ENCODE measurements around the gene ATF1.

ATF1 gene

GRCh38 chr12:50734409-50735263 lies 29.3 kb upstream of the ATF1 start:
- peak; percentile 70 for TF ChIP-seq CTCF (IDR thresholded peaks at IDR 0.05; ENCODE audit: low read depth, low read length, missing control alignments)
- DNase-seq (ENCODE audit: low read depth): no peak
- H3K4me3 ChIP-seq (ENCODE audit: low read depth, low read length): no peak overlapping the region

DNA sequence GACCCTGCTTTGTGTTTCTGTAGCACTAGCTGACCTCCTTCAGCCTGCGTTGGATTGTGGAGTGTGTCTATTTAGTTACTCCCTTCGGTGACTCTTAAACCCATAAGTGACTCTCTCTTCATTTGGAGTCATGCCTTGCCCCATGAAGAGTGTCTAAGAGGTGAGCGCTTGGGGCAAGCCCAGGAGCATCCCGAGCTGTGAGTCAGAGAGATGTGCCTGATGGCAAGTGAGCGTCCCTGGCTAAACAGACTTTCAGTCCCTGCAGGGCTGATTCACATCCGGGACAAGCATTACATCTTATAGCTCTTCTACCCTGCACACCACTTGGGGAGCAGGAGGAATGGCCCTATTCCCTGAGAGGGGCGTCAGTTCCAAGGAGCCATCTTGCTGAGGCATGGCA lies 24.3 kb upstream of the ATF1 start:
- DNase-seq (ENCODE audit: low read depth): no peak
- H3K4me3 ChIP-seq (ENCODE audit: low read depth, low read length): no peak overlapping the region
- no peak for TF ChIP-seq CTCF (IDR thresholded peaks at IDR 0.05; ENCODE audit: low read depth, low read length, missing control alignments)

- no peak overlapping the region for H3K4me3 ChIP-seq (ENCODE audit: low read depth, low read length)
- DNase-seq (ENCODE audit: low read depth): no peak
- TF ChIP-seq CTCF (IDR thresholded peaks at IDR 0.05; ENCODE audit: low read depth, low read length, missing control alignments): no peak
Measured at GRCh38 chr12:50740307-50740706, 23.6 kb upstream of the ATF1 start.

- DNase-seq (ENCODE audit: low read depth): no peak
- TF ChIP-seq CTCF (IDR thresholded peaks at IDR 0.05; ENCODE audit: low read depth, low read length, missing control alignments): no peak
Measured at GRCh38 chr12:50742776-50743175, 21.1 kb upstream of the ATF1 start.

DNA sequence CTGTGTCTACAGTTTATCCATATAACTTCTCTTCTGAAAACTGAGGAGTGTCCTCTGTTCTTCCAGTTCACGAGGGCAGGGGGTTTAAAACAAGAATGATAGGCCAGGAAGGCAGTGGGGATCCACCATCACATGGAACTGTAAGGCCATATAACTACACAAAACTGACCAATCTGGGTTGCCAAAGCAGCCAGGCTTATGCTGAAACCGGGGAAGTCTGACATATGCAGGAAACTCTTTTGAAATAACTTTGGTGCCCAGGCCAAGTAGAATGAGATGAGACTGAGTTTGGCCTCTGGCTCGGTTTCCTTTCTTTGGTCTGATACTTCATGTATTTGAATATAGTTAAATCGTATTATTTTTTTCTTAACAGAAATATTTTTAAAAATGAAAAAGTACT lies 18.0 kb upstream of the ATF1 start:
- no peak for DNase-seq (ENCODE audit: low read depth)
- no peak overlapping the region for H3K4me3 ChIP-seq (ENCODE audit: low read depth, low read length)
- TF ChIP-seq CTCF (IDR thresholded peaks at IDR 0.05; ENCODE audit: low read depth, low read length, missing control alignments): no peak

More at GRCh38 chr12:50742776-50743175, 21.1 kb upstream of the ATF1 start:
- no peak overlapping the region for H3K4me3 ChIP-seq (ENCODE audit: low read depth, low read length)

DNA sequence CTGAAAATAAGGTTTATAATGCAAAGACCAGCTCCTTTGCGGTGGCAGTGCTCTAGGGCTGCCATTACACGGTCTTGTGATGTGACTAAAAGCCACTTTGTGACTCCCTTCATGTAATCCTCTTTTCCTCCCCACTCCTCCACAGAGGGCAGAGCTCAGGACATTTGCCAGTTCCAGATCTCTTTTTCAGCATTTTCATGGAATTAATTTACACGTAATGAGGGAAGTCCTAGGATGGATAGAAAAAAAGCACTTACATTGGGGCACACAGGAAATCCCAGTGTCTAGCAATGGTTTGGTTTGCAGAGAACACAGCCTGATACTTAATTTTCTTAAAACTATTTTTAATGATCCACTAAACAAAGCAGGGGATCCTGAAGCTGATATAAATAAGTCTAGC lies 17.5 kb upstream of the ATF1 start:
- TF ChIP-seq CTCF (IDR thresholded peaks at IDR 0.05; ENCODE audit: low read depth, low read length, missing control alignments): no peak
- no peak for DNase-seq (ENCODE audit: low read depth)
- no peak overlapping the region for H3K4me3 ChIP-seq (ENCODE audit: low read depth, low read length)

DNA sequence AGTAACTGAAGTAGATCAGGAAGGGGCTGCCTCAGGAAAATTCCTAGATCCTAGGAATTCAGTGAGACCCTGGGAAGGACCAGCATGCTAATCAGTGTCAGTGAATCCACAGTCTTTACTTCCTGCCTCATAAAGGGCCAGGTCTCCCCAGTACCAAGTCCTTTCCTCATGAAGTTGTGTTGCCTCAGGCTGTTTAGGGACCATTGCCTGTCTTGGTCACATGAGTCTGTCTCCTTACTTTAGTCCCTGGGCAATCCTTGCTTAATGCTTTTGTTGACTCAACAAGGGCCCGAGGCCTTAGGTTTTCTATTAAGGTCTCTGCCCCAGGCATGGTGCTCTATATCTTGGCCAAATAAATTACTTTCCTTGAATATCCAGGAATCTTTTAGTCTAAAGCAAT lies 16.1 kb upstream of the ATF1 start:
- H3K4me3 ChIP-seq (ENCODE audit: low read depth, low read length): no peak overlapping the region
- DNase-seq (ENCODE audit: low read depth): no peak
- TF ChIP-seq CTCF (IDR thresholded peaks at IDR 0.05; ENCODE audit: low read depth, low read length, missing control alignments): no peak
